ENCODE measurements around the gene PHKA2.
"Not testable (repeated sequence)": the region's sequence is repeated elsewhere in the genome, so short reads cannot be mapped to it uniquely, and the experiment has no call there.

PHKA2 gene

DNA sequence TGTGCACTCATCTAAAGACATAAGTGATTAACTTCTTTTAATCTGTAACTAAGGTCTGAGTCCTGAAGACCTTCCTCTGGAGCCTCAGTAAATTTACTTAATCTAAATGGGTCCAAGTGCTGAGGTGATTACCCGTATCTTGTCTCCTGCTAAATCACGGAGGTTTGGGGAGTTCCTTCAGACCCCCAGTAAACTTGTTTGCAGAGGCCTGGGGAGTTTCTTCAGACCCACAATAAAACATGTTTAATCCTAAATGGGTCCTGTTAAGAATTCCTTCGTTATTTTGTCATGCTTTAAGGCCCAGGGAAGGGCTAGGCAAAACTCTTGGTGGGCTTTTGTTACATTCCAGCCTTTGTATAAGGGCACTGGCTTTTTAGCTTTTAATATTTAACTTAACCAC is 136.0 kb downstream of the PHKA2 start:
- DNase-seq: not testable (repeated sequence)
